ENCODE measurements around the gene ASPG. TPM values are rescaled to one million over a fixed set of nuclear protein-coding genes. Genes with fewer than 3 reads are reported as not detected.

The ASPG gene
- total and polyA plus RNA-seq, 2 of the 13 experiments (the other 11 are each of a cell fraction or from before 2014, with no cell fraction given), result not detected

DNA sequence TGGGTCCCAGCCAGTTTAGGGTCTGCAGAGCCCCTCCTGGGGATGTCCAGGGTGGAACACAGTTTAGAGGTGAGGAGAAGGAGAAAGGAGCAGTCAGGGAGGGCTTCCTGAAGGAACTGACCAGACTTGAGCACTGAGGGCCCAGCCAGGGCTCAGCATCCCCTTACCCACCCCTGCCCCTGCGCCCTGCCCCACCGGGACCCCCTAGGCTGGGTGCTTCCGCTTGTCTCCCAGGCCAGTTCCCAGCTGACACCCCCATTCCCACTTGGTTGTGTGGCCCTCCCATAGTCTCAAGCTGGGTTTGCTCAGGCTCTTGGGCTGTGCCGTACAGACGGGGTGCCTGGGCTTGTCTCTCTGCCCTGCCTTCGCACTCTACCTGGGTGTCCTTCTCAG, 26.6 kb downstream of the ASPG start:
- Histone ChIP-seq H3K9ac (ENCODE audit: insufficient read depth, low read depth, low read length) (no peak overlapping the region), H3K4me1 (ENCODE audit: insufficient read depth, low read length) (no peaks in the 10 kb centered on the region), H3K4me2 (ENCODE audit: low read depth, low read length) (no peak overlapping the region), H3K27me3 (ENCODE audit: control insufficient read depth in 1 of 2, insufficient read depth in 2 of 2, low read length in 2 of 2) (peaks cover 5 to 25% of the 10 kb centered on the region in 2 experiments), H3K79me2 (ENCODE audit: insufficient read depth, low read length) (no peaks in the 10 kb centered on the region), H3K4me3 (replicated peaks in 1 of 3; ENCODE audit: insufficient read depth in 1 of 3, low read depth in 2 of 3, low read length in 3 of 3) (no peak overlapping the region), H4K20me1 (ENCODE audit: insufficient read depth, low read length) (no peaks in the 10 kb centered on the region), H3K36me3 (replicated peaks in 1 of 2; ENCODE audit: control insufficient read depth in 1 of 2, insufficient read depth in 2 of 2, low read length in 2 of 2) (no peaks in the 10 kb centered on the region), H3K27ac (ENCODE audit: extremely low read length, insufficient read depth, low read length) (no peak overlapping the region), H3K9me3 (ENCODE audit: low read length) (no peaks in the 10 kb centered on the region), H2AFZ (ENCODE audit: low read length) (no peak overlapping the region)
- DNase-seq (ENCODE audit: low spot score) (no peak), ATAC-seq (no peak), FAIRE-seq (no peak)
- TF ChIP-seq DPF2 (CRISPR knock-in tag; IDR thresholded peaks at IDR 0.05; ENCODE audit: borderline replicate concordance, low read depth), result no peak
- no peak for TF ChIP-seq MED8 (CRISPR knock-in tag; IDR thresholded peaks at IDR 0.05; ENCODE audit: insufficient replicate concordance)
- TF ChIP-seq SNAPC2 (CRISPR knock-in tag; IDR thresholded peaks at IDR 0.05), result no peak
- no peak for TF ChIP-seq PRMT3 (CRISPR knock-in tag; IDR thresholded peaks at IDR 0.05; ENCODE audit: borderline replicate concordance, low read depth)
- ChIA-PET POLR2A (no interaction called here), CTCF (ENCODE audit: low intra/inter-chr PET ratio, low total read pairs) (no interaction called here)
- in situ Hi-C loops (cut with HindIII; ENCODE audit: extremely low pct_ligation_motif_present, low pct_unique_long_range_greater_than_20kb), result no loop called here
- no CpG with 5 or more reads among the region's 6 CpGs for WGBS (ENCODE audit: low lambda C conversion rate)
- intact Hi-C loops (cut with micrococcal nuclease; ENCODE audit: unreplicated experiment), result no loop called here
- no TSS peak for BruUV-seq (replicated peaks)

DNA sequence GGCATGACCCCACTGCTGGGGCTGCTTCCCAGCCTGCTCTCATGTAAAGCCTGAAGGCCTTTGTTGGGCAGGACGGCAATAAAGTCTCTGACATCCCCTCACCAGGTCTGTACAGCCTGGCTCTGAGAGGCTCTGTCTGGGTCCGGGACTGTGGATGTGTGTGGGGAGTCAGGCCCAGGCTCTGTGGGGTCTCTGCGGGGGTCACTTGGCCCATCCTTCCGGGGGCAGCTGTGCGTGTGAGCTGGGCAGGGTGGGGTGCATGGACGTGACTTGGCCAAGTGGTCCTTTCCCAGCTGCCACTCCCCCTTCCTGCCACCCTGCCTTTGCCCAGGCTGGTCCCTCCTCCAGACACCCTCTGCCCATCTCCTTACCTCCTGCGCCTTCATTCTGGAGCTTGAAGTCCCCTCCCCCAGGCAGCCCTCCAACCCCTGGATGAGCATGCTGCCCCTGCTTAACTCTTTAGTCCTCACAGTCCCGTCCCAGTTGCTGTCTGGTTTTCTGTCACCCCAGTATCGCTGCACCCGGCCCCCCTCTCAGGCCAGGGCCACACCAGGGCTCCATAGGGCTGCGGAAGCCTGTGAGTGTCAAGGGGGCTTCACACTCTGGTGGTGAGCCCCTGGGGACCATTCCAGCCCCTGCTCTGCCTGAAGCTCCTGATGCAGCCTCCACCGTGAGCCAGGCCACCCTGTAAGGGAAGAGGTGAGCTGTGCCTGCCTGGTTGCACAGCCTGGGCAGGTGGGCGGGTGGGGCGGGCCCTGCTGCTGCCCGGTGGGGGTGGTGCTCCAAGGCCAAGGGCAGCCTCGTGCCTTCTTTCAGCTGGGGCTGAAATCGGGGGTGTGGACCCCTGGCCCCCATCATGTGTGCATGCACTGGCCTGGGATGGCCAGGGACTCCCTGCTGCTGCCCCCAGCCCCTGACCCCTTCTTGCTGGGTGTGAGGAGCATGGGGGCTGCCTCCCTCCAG, 27.4 kb downstream of the ASPG start:
- no peak overlapping the region for H2AFZ ChIP-seq (ENCODE audit: low read length)
- in situ Hi-C loops (cut with HindIII; ENCODE audit: extremely low pct_ligation_motif_present, low pct_unique_long_range_greater_than_20kb), result no loop called here
- no peak for FAIRE-seq
- H3K9ac ChIP-seq (ENCODE audit: insufficient read depth, low read depth, low read length), result no peak overlapping the region
- intact Hi-C loops (cut with micrococcal nuclease; ENCODE audit: unreplicated experiment), result no loop called here
- H3K27ac ChIP-seq (ENCODE audit: extremely low read length, insufficient read depth, low read length), result no peak overlapping the region
- no peaks in the 10 kb centered on the region for H3K36me3 ChIP-seq (replicated peaks in 1 of 2; ENCODE audit: control insufficient read depth in 1 of 2, insufficient read depth in 2 of 2, low read length in 2 of 2)
- H3K9me3 ChIP-seq (ENCODE audit: low read length), result no peaks in the 10 kb centered on the region
- ChIA-PET CTCF (ENCODE audit: low intra/inter-chr PET ratio, low total read pairs) (no interaction called here), POLR2A (no interaction called here)
- no peaks in the 10 kb centered on the region for H3K79me2 ChIP-seq (ENCODE audit: insufficient read depth, low read length)
- no peak overlapping the region for H3K4me2 ChIP-seq (ENCODE audit: low read depth, low read length)
- no peaks in the 10 kb centered on the region for H4K20me1 ChIP-seq (ENCODE audit: insufficient read depth, low read length)
- H3K4me1 ChIP-seq (ENCODE audit: insufficient read depth, low read length), result no peaks in the 10 kb centered on the region
- DNase-seq (ENCODE audit: low spot score), result no peak
- TF ChIP-seq, protein P1, sequence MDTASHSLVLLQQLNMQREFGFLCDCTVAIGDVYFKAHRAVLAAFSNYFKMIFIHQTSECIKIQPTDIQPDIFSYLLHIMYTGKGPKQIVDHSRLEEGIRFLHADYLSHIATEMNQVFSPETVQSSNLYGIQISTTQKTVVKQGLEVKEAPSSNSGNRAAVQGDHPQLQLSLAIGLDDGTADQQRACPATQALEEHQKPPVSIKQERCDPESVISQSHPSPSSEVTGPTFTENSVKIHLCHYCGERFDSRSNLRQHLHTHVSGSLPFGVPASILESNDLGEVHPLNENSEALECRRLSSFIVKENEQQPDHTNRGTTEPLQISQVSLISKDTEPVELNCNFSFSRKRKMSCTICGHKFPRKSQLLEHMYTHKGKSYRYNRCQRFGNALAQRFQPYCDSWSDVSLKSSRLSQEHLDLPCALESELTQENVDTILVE (CRISPR knock-in tag; IDR thresholded peaks at IDR 0.05), result no peak
- TF ChIP-seq PAF1 (CRISPR knock-in tag; IDR thresholded peaks at IDR 0.05) (no peak), ZBTB21 (CRISPR knock-in tag; IDR thresholded peaks at IDR 0.05) (no peak), ZNF747 (CRISPR knock-in tag; IDR thresholded peaks at IDR 0.05; ENCODE audit: borderline replicate concordance) (no peak), ZNF17 (CRISPR knock-in tag; IDR thresholded peaks at IDR 0.05) (no peak), SUZ12 (IDR thresholded peaks at IDR 0.05; ENCODE audit: low read depth, low read length) (no peak), REL (CRISPR knock-in tag; conservative IDR thresholded peaks at IDR 0.05) (no peak)
- TF ChIP-seq, protein P2, sequence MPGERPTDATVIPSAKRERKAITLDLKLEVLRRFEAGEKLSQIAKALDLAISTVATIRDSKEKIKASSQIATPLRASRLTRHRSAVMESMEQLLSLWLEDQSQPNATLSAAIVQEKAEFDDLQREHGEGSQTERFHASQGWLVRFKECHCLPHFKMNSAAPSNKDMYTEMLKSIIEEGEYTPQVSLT (CRISPR knock-in tag; IDR thresholded peaks at IDR 0.05; ENCODE audit: borderline replicate concordance, low read depth), result no peak
- no peak overlapping the region for H3K4me3 ChIP-seq (replicated peaks in 1 of 3; ENCODE audit: insufficient read depth in 1 of 3, low read depth in 2 of 3, low read length in 3 of 3)
- WGBS (ENCODE audit: low lambda C conversion rate), result 17% methylated on average over 4 of the region's 17 CpGs
- ATAC-seq, result no peak
- H3K27me3 ChIP-seq (ENCODE audit: control insufficient read depth in 1 of 2, insufficient read depth in 2 of 2, low read length in 2 of 2), result peaks cover 4 to 23% of the 10 kb centered on the region in 2 experiments
- no TSS peak for BruUV-seq (replicated peaks)

Measured in HepG2 (cell line).